Activated CD8-positive, alpha-beta memory T cell treated with anti-CD3 and anti-CD28 coated beads for 4 hours (primary cell): ENCODE measurements around the gene CMIP.
A peak's percentile ranks its signal among the peaks of the same experiment; 100 is the strongest.

Experiments used
- DNase-seq, 2 donors: peaks; one replicate each; pipeline ENCODE4 v3.0.0-alpha.2; 2020; ENCODE audit warnings: low read depth in 2 of 2

The CMIP gene

GRCh38 chr16:81715358-81716196 lies 271.0 kb downstream of the CMIP start:
- DNase-seq: no peak

DNA sequence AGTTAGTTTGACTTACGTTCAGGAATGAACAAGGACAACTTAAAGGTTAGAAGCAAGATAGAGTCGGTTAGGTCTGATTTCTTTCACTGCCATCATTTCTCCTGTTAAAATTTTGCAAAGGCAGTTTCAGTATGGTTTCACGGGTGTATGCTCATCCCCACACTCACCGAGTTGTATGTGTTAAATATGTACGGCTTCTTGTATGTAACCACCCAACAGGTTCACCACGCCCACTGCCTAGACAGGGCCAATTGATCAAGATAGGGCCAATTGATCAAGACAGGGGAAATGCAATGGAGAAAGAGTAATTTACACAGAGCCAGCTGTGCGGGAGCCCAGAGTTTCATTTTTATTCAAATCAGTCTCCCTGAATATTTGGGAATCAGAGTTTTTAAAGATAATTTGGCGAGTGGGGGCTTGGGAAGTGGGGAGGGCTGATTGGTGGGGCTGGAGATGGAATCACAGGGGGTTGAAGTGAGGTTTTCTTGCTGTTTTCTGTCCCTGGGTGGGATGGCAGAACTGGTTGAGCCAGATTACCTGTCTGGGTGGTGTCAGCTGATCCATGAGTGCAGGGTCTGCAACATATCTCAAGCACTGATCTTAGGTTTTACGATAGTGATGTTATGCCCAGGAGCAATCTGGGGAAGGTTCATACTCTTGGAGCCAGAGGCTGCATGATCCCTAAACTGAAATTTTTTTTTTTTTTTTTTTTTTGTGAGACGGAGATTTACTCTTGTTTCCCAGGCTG lies 272.0 kb downstream of the CMIP start:
- DNase-seq: no peak

DNA sequence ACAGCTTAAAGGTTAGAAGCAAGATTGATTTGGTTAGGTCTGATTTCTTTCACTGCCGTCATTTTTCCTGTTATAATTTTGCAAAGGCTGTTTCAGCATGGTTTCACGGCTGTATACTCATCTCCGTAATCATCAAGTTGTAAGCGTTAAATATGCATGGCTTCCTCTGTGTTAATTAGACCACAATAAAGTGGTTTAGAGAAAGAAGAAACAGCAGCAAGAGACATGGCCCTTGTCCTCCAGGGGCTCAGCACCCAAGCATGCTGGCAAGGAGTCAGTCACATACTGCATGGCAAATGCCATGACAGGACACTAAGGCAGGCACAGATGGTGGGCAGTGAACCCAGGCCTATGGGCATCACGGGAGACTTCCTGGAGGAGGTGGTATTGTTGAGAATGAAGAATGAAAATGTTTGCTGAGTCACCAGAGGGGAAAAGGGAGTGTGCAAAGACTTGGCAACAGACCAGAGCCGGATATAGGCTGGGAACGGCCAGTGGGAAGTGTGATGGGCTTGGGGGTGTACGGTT lies 273.1 kb downstream of the CMIP start:
- DNase-seq: no peak

- DNase-seq: no peak
Measured at GRCh38 chr16:81718637-81719036, 274.0 kb downstream of the CMIP start.

- no peak for DNase-seq
Measured at GRCh38 chr16:81719993-81720392, 275.4 kb downstream of the CMIP start.

- no peak for DNase-seq
Measured at GRCh38 chr16:81720973-81721906, 276.6 kb downstream of the CMIP start.

DNA sequence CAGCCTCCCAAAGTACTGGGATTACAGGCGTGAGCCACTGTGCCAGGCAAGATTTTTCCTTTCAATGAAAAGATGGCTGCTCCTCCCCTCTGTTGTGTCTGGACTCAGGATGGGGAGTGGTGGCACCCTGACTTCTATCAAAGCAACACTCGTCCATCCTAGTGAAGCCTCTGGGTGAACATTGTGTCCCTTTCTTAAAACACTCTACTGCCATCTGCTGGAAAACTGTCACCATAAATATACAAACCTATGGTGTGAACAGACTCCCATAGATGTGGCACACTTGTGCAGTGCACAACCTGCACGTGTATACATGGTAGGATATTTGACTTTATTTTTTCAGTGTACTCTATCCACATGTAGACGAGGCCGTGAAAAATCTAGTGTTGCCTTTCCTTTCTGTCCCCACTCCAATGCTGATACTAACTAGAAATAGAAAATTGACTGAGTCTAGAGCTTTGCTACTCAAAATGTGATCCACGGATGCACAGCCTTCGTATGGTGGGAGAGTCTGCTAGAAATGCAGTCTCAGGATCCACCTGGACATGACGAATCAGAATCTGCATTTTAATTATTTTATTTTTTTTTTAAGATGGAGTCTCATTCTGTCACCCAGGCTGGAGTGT lies 278.6 kb downstream of the CMIP start:
- no peak for DNase-seq

DNA sequence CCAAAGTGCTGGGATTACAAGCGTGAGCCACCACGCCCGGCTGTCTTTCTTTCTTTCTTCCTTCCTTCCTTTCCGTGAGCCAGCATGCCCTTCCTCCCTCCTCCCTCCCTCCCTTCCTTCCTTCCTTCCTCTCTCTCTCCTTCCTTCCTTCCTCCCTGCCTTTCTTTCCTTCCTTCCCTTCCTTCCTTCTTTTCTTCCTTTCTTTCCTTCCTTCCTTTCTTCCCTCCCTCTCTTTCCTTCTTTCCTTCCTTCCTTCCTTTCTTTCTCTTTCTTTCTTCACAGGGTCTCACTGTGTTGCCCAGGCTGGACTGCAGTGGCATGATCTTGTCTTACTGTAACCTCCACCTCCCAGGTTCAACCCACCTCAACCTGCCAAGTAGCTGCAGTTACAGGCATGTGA lies 283.8 kb downstream of the CMIP start:
- no peak for DNase-seq

DNA sequence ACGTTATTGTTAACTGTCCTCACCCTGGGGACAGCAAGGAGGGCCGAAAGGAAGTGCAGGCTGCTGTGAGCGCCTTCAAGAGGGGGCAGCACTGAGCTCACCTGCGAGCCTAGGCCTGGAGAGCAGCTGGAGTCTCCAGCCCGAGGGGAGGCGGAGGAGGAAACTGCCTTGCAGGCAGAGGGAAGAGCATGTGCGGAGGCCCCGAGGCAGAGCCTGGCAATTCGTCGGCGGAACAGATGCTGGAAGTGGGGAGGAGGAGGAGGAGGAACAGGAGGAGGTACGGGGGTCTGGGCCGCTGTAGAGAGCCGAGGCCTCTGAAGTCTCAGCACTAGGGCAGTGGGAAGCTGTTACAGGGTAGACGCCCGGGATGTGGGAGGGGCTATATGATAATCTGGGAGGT lies 284.8 kb downstream of the CMIP start:
- DNase-seq: no peak

DNA sequence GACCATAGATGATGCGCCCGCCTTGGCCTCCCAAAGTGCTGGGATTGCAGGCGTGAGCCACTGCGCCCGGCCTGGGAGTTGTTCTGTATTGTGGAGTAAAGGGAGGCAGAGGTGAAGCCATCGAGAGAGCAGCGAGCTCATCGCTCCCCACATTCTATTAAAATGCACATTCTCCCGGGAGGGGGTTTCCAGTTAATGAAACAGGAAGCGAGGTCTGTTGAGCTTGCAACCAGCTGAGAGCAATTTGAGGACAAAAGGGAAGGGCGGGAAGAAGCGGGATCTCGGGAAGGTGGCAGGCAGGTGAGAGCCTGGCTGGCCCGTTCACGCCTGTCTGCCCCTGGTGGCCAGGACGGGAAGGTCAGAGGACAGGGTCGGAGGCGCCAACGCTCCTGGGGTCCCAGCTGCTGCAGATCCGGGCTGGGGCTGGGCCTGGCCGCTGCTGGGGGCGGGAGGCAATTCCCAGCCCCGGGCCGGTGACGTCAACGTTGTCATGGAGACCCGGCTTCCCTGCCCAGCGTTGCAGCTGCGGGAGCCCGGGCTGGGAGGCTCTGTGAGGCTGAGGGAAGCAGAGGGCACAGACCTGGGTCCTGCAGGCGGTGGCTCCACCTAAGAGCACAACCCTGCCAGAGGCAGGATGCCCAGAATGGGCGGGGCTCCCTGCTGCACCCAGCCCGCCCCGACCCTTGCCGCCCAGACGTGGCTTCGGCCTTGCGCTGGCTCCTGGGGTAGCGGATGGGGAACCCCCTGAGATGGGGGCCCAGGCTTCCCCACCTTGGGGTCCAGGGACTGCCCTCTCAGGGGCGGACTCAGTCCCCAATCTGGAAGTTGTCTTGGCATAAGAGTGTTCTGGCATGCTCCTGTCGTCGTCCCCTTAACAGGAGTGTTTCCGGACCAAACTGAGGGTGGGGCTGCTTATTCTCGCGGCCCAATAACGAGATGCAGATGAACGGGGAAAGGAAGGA lies 285.8 kb downstream of the CMIP start:
- DNase-seq: peak in 1 of 2 donors; percentile 28

GRCh38 chr16:81731649-81732048 lies 287.0 kb downstream of the CMIP start:
- DNase-seq: no peak

GRCh38 chr16:81732699-81733098 lies 288.1 kb downstream of the CMIP start:
- DNase-seq: no peak

- DNase-seq: no peak
Measured at GRCh38 chr16:81733295-81733694, 288.7 kb downstream of the CMIP start.

GRCh38 chr16:81734632-81735434 lies 290.2 kb downstream of the CMIP start:
- no peak for DNase-seq

GRCh38 chr16:81737885-81738536 lies 293.4 kb downstream of the CMIP start:
- DNase-seq: peak; percentile 70 to 73

GRCh38 chr16:81738783-81739496 lies 294.3 kb downstream of the CMIP start:
- DNase-seq: no peak

- no peak for DNase-seq
Measured at GRCh38 chr16:81739503-81739902, 294.9 kb downstream of the CMIP start.

- DNase-seq: no peak
Measured at GRCh38 chr16:81740169-81740568, 295.6 kb downstream of the CMIP start.
